ENCODE measurements around the gene GALNT11. TPM values are rescaled to one million over a fixed set of nuclear protein-coding genes. Genes with fewer than 3 reads are reported as not detected.
A peak's percentile ranks its signal among the peaks of the same experiment; 100 is the strongest.
"Not testable (repeated sequence)": the region's sequence is repeated elsewhere in the genome, so short reads cannot be mapped to it uniquely, and the experiment has no call there.

GALNT11 gene
- total RNA-seq, 1 experiment from 2014 or later: 16.6 TPM

DNA sequence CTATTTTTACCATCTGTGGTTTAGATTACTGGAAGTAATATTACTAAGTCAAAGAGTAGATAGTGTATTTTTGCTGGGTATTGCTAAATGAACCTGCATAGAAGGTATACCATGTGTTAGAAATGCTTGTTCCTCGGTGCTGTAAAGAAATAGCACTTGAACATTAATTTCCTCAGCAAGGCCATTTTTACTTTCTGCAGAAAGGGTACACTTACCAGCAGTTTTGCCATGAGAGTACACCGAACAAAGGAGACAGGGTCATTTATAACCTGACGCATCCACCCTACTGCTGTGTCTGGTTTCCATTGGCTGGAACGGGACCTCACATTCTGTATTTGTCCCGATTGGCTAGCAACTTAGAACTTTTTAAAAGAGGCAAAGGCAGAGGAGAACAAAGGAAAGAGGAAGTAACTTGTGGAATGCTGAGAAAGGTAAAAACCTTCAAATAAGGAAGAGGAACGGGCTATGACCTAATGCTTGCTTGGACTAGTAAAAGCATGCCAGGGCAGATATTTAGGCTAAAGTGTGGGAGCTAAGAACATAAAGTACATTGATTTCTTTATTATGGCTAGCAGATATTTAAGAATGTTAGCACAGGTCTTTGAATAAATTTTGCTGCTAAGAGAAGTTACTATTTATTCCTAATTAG lies 56.7 kb downstream of the GALNT11 start:
- not testable (repeated sequence) for H3K9me3 ChIP-seq, DNase-seq, H3K27me3 ChIP-seq, H3K36me3 ChIP-seq, H3K4me3 ChIP-seq

- no peaks in the 10 kb centered on the region for H3K27me3 ChIP-seq
- DNase-seq: no peak
- no peak overlapping the region for H3K4me3 ChIP-seq
- no peaks in the 10 kb centered on the region for H3K36me3 ChIP-seq
- no peaks in the 10 kb centered on the region for H3K9me3 ChIP-seq
Observed at GRCh38 chr7:152085131-152085530, 59.7 kb downstream of the GALNT11 start.

- no peak overlapping the region for H3K4me3 ChIP-seq
- peak; percentile 8 for DNase-seq
- H3K27me3 ChIP-seq: no peaks in the 10 kb centered on the region
- H3K9me3 ChIP-seq: no peaks in the 10 kb centered on the region
- H3K36me3 ChIP-seq: no peaks in the 10 kb centered on the region
Observed at GRCh38 chr7:152086513-152086912, 61.0 kb downstream of the GALNT11 start.

- DNase-seq: no peak
- H3K27me3 ChIP-seq: no peaks in the 10 kb centered on the region
- H3K36me3 ChIP-seq: no peaks in the 10 kb centered on the region
- no peak overlapping the region for H3K4me3 ChIP-seq
- H3K9me3 ChIP-seq: no peaks in the 10 kb centered on the region
Observed at GRCh38 chr7:152089183-152089582, 63.7 kb downstream of the GALNT11 start.

- Histone ChIP-seq H3K27me3 (no peaks in the 10 kb centered on the region), H3K9me3 (no peaks in the 10 kb centered on the region), H3K36me3 (no peaks in the 10 kb centered on the region), H3K4me3 (no peak overlapping the region)
- DNase-seq: no peak
Observed at GRCh38 chr7:152090747-152091146, 65.3 kb downstream of the GALNT11 start.

DNA sequence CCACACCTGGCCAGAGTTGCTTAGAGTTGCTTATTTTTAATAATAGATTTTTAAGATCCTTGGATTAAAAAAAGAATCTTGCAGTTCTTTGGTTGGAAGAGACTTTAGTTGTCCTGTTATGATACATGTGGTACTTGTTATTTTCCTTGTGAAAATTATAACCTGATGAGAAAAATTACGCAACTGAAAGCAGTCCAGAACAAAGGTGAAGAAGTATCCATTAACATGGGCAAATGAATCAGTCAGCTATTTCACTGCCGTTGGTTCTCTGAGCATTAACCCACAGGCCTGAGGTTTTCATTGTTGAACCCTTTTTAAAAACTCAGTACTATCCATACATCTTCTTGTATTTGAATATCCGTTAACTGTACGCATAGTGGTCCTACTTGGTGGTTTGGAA lies 68.2 kb downstream of the GALNT11 start:
- Histone ChIP-seq H3K27me3 (no peaks in the 10 kb centered on the region), H3K9me3 (no peaks in the 10 kb centered on the region), H3K36me3 (no peaks in the 10 kb centered on the region), H3K4me3 (no peak overlapping the region)
- no peak for DNase-seq

- DNase-seq: no peak
- no peak overlapping the region for H3K4me3 ChIP-seq
- H3K27me3 ChIP-seq: no peaks in the 10 kb centered on the region
- H3K36me3 ChIP-seq: no peaks in the 10 kb centered on the region
- no peaks in the 10 kb centered on the region for H3K9me3 ChIP-seq
Observed at GRCh38 chr7:152095771-152096170, 70.3 kb downstream of the GALNT11 start.

DNA sequence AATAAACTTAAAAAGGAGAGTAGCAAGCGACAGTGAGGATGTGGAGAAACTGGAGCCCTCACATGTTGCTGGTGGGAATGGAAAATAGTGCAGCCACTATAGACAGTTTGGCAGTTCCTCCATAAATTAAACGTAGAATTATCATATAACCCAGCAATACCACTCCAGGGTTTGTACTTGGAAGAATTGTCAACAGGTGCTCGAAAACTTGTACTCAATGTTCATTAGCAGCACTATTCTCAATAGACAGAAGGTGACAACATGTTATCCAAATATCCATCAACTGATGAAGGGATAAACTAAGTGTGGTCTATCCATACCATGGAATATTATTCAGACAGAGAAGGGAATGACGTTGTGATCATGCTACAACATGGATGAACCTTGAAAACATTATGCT lies 71.9 kb downstream of the GALNT11 start:
- no peaks in the 10 kb centered on the region for H3K27me3 ChIP-seq
- H3K4me3 ChIP-seq: no peak overlapping the region
- DNase-seq: no peak
- H3K9me3 ChIP-seq: no peaks in the 10 kb centered on the region
- no peaks in the 10 kb centered on the region for H3K36me3 ChIP-seq

- no peaks in the 10 kb centered on the region for H3K36me3 ChIP-seq
- H3K9me3 ChIP-seq: no peaks in the 10 kb centered on the region
- H3K27me3 ChIP-seq: no peaks in the 10 kb centered on the region
- no peak for DNase-seq
- H3K4me3 ChIP-seq: no peak overlapping the region
Observed at GRCh38 chr7:152103066-152103465, 77.6 kb downstream of the GALNT11 start.

GRCh38 chr7:152103691-152104090 lies 78.2 kb downstream of the GALNT11 start:
- Histone ChIP-seq H3K27me3 (no peaks in the 10 kb centered on the region), H3K36me3 (no peaks in the 10 kb centered on the region), H3K9me3 (no peaks in the 10 kb centered on the region), H3K4me3 (no peak overlapping the region)
- no peak for DNase-seq

GRCh38 chr7:152105205-152105604 lies 79.7 kb downstream of the GALNT11 start:
- H3K36me3 ChIP-seq: no peaks in the 10 kb centered on the region
- H3K27me3 ChIP-seq: no peaks in the 10 kb centered on the region
- no peak for DNase-seq
- no peaks in the 10 kb centered on the region for H3K9me3 ChIP-seq
- no peak overlapping the region for H3K4me3 ChIP-seq

GRCh38 chr7:152106990-152107389 lies 81.5 kb downstream of the GALNT11 start:
- DNase-seq: no peak
- Histone ChIP-seq H3K36me3 (no peaks in the 10 kb centered on the region), H3K9me3 (no peaks in the 10 kb centered on the region), H3K27me3 (no peaks in the 10 kb centered on the region), H3K4me3 (no peak overlapping the region)

GRCh38 chr7:152107945-152108344 lies 82.5 kb downstream of the GALNT11 start:
- Histone ChIP-seq H3K9me3 (no peaks in the 10 kb centered on the region), H3K4me3 (no peak overlapping the region), H3K36me3 (no peaks in the 10 kb centered on the region), H3K27me3 (no peaks in the 10 kb centered on the region)
- DNase-seq: no peak

- Histone ChIP-seq H3K36me3 (no peaks in the 10 kb centered on the region), H3K27me3 (no peaks in the 10 kb centered on the region), H3K4me3 (no peak overlapping the region), H3K9me3 (no peaks in the 10 kb centered on the region)
- DNase-seq: no peak
Observed at GRCh38 chr7:152108359-152108758, 82.9 kb downstream of the GALNT11 start.

DNA sequence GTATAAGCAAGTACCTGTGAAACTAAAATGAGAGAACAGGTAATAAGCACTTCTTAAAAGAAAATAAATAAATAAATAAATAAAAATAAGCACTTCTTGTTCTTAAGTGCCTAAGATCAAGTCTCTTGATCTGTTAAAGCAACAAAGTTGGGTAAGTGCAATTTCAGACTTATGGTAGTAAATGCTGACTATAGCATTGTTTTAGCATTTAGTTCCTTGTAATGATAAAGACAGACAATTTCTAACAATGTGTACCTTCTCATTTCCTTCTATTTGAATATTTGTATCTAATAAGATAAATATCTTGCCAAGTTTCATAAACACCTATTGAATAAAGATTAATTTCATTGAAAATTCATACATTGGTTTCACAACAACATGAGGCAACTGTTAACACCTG lies 87.4 kb downstream of the GALNT11 start:
- Histone ChIP-seq H3K36me3 (no peaks in the 10 kb centered on the region; the same call in 1 of the 2 replicates), H3K4me3 (no peak overlapping the region), H3K27me3 (no peaks in the 10 kb centered on the region), H3K9me3 (no peaks in the 10 kb centered on the region)
- DNase-seq: no peak

GRCh38 chr7:152115021-152115718 lies 89.7 kb downstream of the GALNT11 start:
- H3K36me3 ChIP-seq: peaks cover 6% of the 10 kb centered on the region; the same call in 1 of the 2 replicates

DNA sequence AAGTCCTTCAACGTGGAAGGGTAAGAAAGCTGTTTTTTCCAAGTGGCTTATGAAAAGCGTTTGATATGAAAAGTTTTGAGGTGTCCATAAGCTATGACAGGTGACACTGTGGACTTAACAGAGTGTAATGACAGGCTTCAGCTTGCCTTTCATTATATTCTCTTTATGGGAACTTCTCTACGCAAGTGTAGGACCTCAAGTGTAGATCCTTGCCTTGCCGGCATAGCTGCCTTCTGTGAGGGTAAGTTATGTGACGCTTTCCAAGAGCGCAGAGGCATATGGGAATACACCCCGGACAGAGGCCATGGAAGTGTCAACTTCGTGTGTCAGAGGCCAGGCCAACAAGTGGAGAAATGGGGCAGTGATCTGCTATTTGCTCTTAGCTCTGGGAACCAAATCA lies 91.9 kb downstream of the GALNT11 start:
- H3K36me3 ChIP-seq: peaks cover 18% of the 10 kb centered on the region
- DNase-seq: no peak
- no peaks in the 10 kb centered on the region for H3K9me3 ChIP-seq

More at GRCh38 chr7:152115021-152115718, 89.7 kb downstream of the GALNT11 start:
- Histone ChIP-seq H3K9me3 (no peaks in the 10 kb centered on the region), H3K4me3 (no peak overlapping the region), H3K27me3 (no peaks in the 10 kb centered on the region)
- no peak for DNase-seq

GRCh38 chr7:152120210-152120609 lies 94.7 kb downstream of the GALNT11 start:
- DNase-seq: no peak
- H3K9me3 ChIP-seq: no peaks in the 10 kb centered on the region
- peaks cover 42% of the 10 kb centered on the region for H3K36me3 ChIP-seq
- no peak overlapping the region for H3K4me3 ChIP-seq
- H3K27me3 ChIP-seq: no peaks in the 10 kb centered on the region

More for the DNA sequence above, 91.9 kb downstream of the GALNT11 start:
- Histone ChIP-seq H3K27me3 (no peaks in the 10 kb centered on the region), H3K4me3 (no peak overlapping the region)

Data from MG63 (cell line).